Measurements from ENCODE around the gene TTC39B. TPM values are rescaled to one million over a fixed set of nuclear protein-coding genes. Genes with fewer than 3 reads are reported as not detected.
A peak's percentile ranks its signal among the peaks of the same experiment; 100 is the strongest.

The TTC39B gene
- total RNA-seq, 1 donor from 2014 or later = 7.0 TPM

DNA sequence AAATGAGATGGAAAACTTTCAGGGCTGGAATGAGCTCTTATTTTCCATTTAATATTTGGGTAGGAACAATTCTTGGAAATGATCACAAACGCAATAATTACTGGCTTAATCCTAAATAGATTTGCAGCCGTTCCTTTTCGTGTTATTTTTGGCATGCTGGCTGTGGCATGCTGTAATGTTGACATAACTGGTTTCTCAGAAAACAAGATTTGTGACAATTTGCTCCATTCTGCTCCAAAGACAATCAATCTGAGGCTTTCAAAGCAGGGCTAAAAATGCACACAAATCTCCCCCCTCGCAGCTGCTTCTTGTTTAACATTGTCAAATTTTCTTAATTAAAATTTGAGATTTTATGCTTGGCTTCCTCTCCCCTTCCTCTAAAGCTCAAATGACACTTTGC is 151.2 kb downstream of the TTC39B start:
- no peaks in the 10 kb centered on the region for H3K27me3 ChIP-seq (ENCODE audit: insufficient read depth, low read length)
- Mint-ChIP-seq H3K27ac (ENCODE audit: unreplicated experiment) (no peak overlapping the region), H3K4me1 (ENCODE audit: low read depth, unreplicated experiment) (peaks cover 2% of the 10 kb centered on the region), H3K27me3 (ENCODE audit: low read depth, unreplicated experiment) (peaks cover 2% of the 10 kb centered on the region), H3K9me3 (ENCODE audit: unreplicated experiment) (peaks cover 2% of the 10 kb centered on the region), H3K36me3 (ENCODE audit: low read depth, unreplicated experiment) (no peaks in the 10 kb centered on the region), H3K4me3 (ENCODE audit: unreplicated experiment) (no peak overlapping the region)
- H4K20me1 ChIP-seq (ENCODE audit: insufficient read depth, low read length) = no peaks in the 10 kb centered on the region
- peak; percentile 58 for DNase-seq (ENCODE audit: low read depth)
- H3K36me3 ChIP-seq (ENCODE audit: insufficient read depth, low read length) = no peaks in the 10 kb centered on the region
- H3K4me1 ChIP-seq (ENCODE audit: insufficient read depth, low read length) = peaks cover 12% of the 10 kb centered on the region
- FAIRE-seq = no peak
- no peak overlapping the region for H3K4me3 ChIP-seq (ENCODE audit: insufficient read depth, low read depth, low read length)
- no peaks in the 10 kb centered on the region for H3K9me3 ChIP-seq (ENCODE audit: insufficient read depth, low read depth, low read length)
- no peaks in the 10 kb centered on the region for H3K79me2 ChIP-seq (ENCODE audit: insufficient read depth, low read length)
- no peak overlapping the region for H3K4me2 ChIP-seq (ENCODE audit: low read length)
- no peak for TF ChIP-seq EZH2 (IDR thresholded peaks at IDR 0.05; ENCODE audit: insufficient read depth, low read length)
- TF ChIP-seq, protein P1, sequence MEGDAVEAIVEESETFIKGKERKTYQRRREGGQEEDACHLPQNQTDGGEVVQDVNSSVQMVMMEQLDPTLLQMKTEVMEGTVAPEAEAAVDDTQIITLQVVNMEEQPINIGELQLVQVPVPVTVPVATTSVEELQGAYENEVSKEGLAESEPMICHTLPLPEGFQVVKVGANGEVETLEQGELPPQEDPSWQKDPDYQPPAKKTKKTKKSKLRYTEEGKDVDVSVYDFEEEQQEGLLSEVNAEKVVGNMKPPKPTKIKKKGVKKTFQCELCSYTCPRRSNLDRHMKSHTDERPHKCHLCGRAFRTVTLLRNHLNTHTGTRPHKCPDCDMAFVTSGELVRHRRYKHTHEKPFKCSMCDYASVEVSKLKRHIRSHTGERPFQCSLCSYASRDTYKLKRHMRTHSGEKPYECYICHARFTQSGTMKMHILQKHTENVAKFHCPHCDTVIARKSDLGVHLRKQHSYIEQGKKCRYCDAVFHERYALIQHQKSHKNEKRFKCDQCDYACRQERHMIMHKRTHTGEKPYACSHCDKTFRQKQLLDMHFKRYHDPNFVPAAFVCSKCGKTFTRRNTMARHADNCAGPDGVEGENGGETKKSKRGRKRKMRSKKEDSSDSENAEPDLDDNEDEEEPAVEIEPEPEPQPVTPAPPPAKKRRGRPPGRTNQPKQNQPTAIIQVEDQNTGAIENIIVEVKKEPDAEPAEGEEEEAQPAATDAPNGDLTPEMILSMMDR (IDR thresholded peaks at IDR 0.05; ENCODE audit: insufficient read depth, low read depth, low read length) = no peak
- no peak overlapping the region for H3K27ac ChIP-seq (ENCODE audit: low read depth, low read length)
- H3K9ac ChIP-seq (ENCODE audit: low read length) = no peak overlapping the region
- no peak overlapping the region for H2AFZ ChIP-seq (ENCODE audit: low read depth, low read length)

DNA sequence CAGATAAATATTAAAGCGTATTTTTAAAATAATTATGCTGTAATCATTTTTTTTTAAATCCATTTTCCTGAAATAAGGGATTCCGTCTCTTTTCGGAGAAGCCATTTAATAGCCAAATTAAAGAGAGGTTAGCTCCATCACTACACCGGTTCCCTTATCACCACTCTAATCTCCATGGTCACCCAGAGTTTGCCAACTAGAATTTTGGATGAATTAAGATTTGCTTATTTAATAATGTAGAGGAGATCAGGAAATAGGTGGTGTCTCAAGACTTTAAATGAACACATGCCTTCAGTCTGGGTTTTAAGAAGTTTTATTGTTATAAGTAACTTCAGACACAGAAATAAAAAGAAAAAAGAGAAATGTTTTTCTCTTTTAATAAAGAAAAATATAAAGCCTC is 151.7 kb downstream of the TTC39B start:
- no peak overlapping the region for H3K27ac ChIP-seq (ENCODE audit: low read depth, low read length)
- no peaks in the 10 kb centered on the region for H3K9me3 ChIP-seq (ENCODE audit: insufficient read depth, low read depth, low read length)
- FAIRE-seq (no peak), DNase-seq (ENCODE audit: low read depth) (no peak)
- H3K36me3 ChIP-seq (ENCODE audit: insufficient read depth, low read length) = no peaks in the 10 kb centered on the region
- H3K4me1 Mint-ChIP-seq (ENCODE audit: low read depth, unreplicated experiment) = peaks cover 2% of the 10 kb centered on the region
- no peak overlapping the region for H3K9ac ChIP-seq (ENCODE audit: low read length)
- H3K27ac Mint-ChIP-seq (ENCODE audit: unreplicated experiment) = no peak overlapping the region
- H3K4me3 ChIP-seq (ENCODE audit: insufficient read depth, low read depth, low read length) = no peak overlapping the region
- no peak overlapping the region for H3K4me3 Mint-ChIP-seq (ENCODE audit: unreplicated experiment)
- peaks cover 2% of the 10 kb centered on the region for H3K9me3 Mint-ChIP-seq (ENCODE audit: unreplicated experiment)
- H3K27me3 Mint-ChIP-seq (ENCODE audit: low read depth, unreplicated experiment) = peaks cover 4% of the 10 kb centered on the region
- H3K4me2 ChIP-seq (ENCODE audit: low read length) = no peak overlapping the region
- no peaks in the 10 kb centered on the region for H3K79me2 ChIP-seq (ENCODE audit: insufficient read depth, low read length)
- no peaks in the 10 kb centered on the region for H4K20me1 ChIP-seq (ENCODE audit: insufficient read depth, low read length)
- H3K4me1 ChIP-seq (ENCODE audit: insufficient read depth, low read length) = peaks cover 12% of the 10 kb centered on the region
- H3K27me3 ChIP-seq (ENCODE audit: insufficient read depth, low read length) = no peaks in the 10 kb centered on the region
- no peak for TF ChIP-seq EZH2 (IDR thresholded peaks at IDR 0.05; ENCODE audit: insufficient read depth, low read length)
- TF ChIP-seq, protein P1 (IDR thresholded peaks at IDR 0.05; ENCODE audit: insufficient read depth, low read depth, low read length) = no peak
- H3K36me3 Mint-ChIP-seq (ENCODE audit: low read depth, unreplicated experiment) = no peaks in the 10 kb centered on the region
- H2AFZ ChIP-seq (ENCODE audit: low read depth, low read length) = no peak overlapping the region

DNA sequence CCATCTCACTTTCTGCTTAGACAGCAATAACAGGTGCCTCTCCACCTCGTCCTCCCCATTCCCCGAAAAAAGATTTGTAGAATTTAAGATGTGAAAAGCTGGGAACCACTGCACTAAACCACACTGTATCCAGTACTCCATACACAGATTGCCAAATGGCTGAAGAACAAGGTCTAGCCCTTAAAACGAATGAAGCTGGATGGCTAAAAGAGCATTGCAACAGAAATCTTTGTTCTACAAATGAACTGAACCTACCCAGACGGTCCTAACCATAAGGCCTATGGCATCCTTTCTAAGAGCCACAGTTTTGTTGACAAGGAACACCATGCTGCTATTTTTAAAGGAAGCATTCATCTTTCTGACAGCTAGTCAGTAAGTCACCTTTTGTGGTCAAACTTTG is 152.3 kb downstream of the TTC39B start:
- DNase-seq (ENCODE audit: low read depth) = no peak
- Histone ChIP-seq H3K9ac (ENCODE audit: low read length) (no peak overlapping the region), H3K36me3 (ENCODE audit: insufficient read depth, low read length) (no peaks in the 10 kb centered on the region), H2AFZ (ENCODE audit: low read depth, low read length) (no peak overlapping the region), H3K27ac (ENCODE audit: low read depth, low read length) (no peak overlapping the region), H3K4me2 (ENCODE audit: low read length) (no peak overlapping the region), H3K4me1 (ENCODE audit: insufficient read depth, low read length) (peaks cover 12% of the 10 kb centered on the region), H3K27me3 (ENCODE audit: insufficient read depth, low read length) (no peaks in the 10 kb centered on the region), H3K9me3 (ENCODE audit: insufficient read depth, low read depth, low read length) (no peaks in the 10 kb centered on the region), H4K20me1 (ENCODE audit: insufficient read depth, low read length) (no peaks in the 10 kb centered on the region), H3K4me3 (ENCODE audit: insufficient read depth, low read depth, low read length) (no peak overlapping the region), H3K79me2 (ENCODE audit: insufficient read depth, low read length) (no peaks in the 10 kb centered on the region)
- FAIRE-seq = no peak
- TF ChIP-seq, protein P1 (IDR thresholded peaks at IDR 0.05; ENCODE audit: insufficient read depth, low read depth, low read length) = no peak
- TF ChIP-seq EZH2 (IDR thresholded peaks at IDR 0.05; ENCODE audit: insufficient read depth, low read length) = no peak
- H3K4me3 Mint-ChIP-seq (ENCODE audit: unreplicated experiment) = no peak overlapping the region
- H3K9me3 Mint-ChIP-seq (ENCODE audit: unreplicated experiment) = peaks cover 2% of the 10 kb centered on the region
- H3K4me1 Mint-ChIP-seq (ENCODE audit: low read depth, unreplicated experiment) = peaks cover 2% of the 10 kb centered on the region
- no peaks in the 10 kb centered on the region for H3K36me3 Mint-ChIP-seq (ENCODE audit: low read depth, unreplicated experiment)
- H3K27ac Mint-ChIP-seq (ENCODE audit: unreplicated experiment) = no peak overlapping the region
- peaks cover 4% of the 10 kb centered on the region for H3K27me3 Mint-ChIP-seq (ENCODE audit: low read depth, unreplicated experiment)
